Neural progenitor cell (in vitro differentiated cells): ENCODE results near the gene SCUBE3. TPM values are rescaled to one million over a fixed set of nuclear protein-coding genes. Genes with fewer than 3 reads are reported as not detected.
A peak's percentile ranks its signal among the peaks of the same experiment; 100 is the strongest.

Experiments
- DNase-seq: peaks from one replicate; pipeline ENCODE4 v3.0.0-alpha.2; 2016; ENCODE audit warnings: low spot score
- H2AFZ ChIP-seq: fragments of 200-600 bp; sonication (generic); replicated peaks from 2 replicates; pipeline ENCODE4 v1.6.1; 2016; ENCODE audit warnings: antibody characterized with exemption
- H3F3A ChIP-seq: fragments of 200-600 bp; sonication (generic); 2 replicates; pipeline ENCODE4 v1.6.1; 2016; ENCODE audit warnings: antibody characterized with exemption, low read depth
- H3K27ac ChIP-seq: fragments of 200-600 bp; sonication (generic); 2 replicates; pipeline ENCODE4 v1.5.1; 2016; ENCODE audit warnings: mild to moderate bottlenecking
- H3K27me3 ChIP-seq: fragments of 200-600 bp; sonication (generic); 2 replicates; pipeline ENCODE4 v1.6.1; 2016; ENCODE audit warnings: mild to moderate bottlenecking, moderate library complexity
- H3K36me3 ChIP-seq: fragments of 200-600 bp; sonication (generic); 2 replicates; pipeline ENCODE4 v1.5.1; 2016
- H3K4me1 ChIP-seq: fragments of 200-600 bp; sonication (generic); 2 replicates; pipeline ENCODE4 v1.6.1; 2016; ENCODE audit warnings: mixed run types
- H3K4me2 ChIP-seq: fragments of 200-600 bp; sonication (generic); 2 replicates; pipeline ENCODE4 v1.6.1; 2016
- H3K4me3 ChIP-seq: fragments of 200-600 bp; sonication (generic); 2 replicates; pipeline ENCODE4 v1.5.1; 2016
- H3K79me2 ChIP-seq: fragments of 200-600 bp; sonication (generic); 2 replicates; pipeline ENCODE4 v1.6.1; 2016; ENCODE audit warnings: low read depth
- H3K9ac ChIP-seq: fragments of 200-600 bp; sonication (generic); 2 replicates; pipeline ENCODE4 v1.6.1; 2016
- H3K9me3 ChIP-seq: fragments of 200-600 bp; sonication (generic); 2 replicates; pipeline ENCODE4 v1.5.1; 2016; ENCODE audit warnings: low read depth
- H4K20me1 ChIP-seq: fragments of 200-600 bp; sonication (generic); 2 replicates; pipeline ENCODE4 v1.6.1; 2016; ENCODE audit warnings: low read depth
- H3K27ac Mint-ChIP-seq: 3 replicates; pipeline ENCODE4 v1.8.0; 2021; ENCODE audit warnings: mixed read lengths
- H3K27me3 Mint-ChIP-seq: 2 replicates; pipeline ENCODE4 v1.8.0; 2022; ENCODE audit warnings: low read depth, mild to moderate bottlenecking, inconsistent platforms, moderate library complexity, mixed read lengths; ENCODE audit not compliant: insufficient read depth
- H3K36me3 Mint-ChIP-seq: 3 replicates; pipeline ENCODE4 v1.8.0; 2021; ENCODE audit warnings: mixed read lengths
- H3K4me1 Mint-ChIP-seq: 3 replicates; pipeline ENCODE4 v1.8.0; 2021; ENCODE audit warnings: mixed read lengths
- H3K4me3 Mint-ChIP-seq: 3 replicates; pipeline ENCODE4 v1.8.0; 2021; ENCODE audit warnings: mild to moderate bottlenecking, moderate library complexity, mixed read lengths
- H3K9me3 Mint-ChIP-seq: 3 replicates; pipeline ENCODE4 v1.8.0; 2020; ENCODE audit warnings: mixed read lengths
- CTCF ChIP-seq: fragments of 200-600 bp; sonication (generic); IDR thresholded peaks from 2 replicates; pipeline ENCODE4 v1.5.1; 2017; ENCODE audit warnings: antibody characterized with exemption, mild to moderate bottlenecking
- EZH2 ChIP-seq: fragments of 200-600 bp; sonication (generic); IDR thresholded peaks from 2 replicates; pipeline ENCODE4 v1.6.1; 2017; ENCODE audit warnings: antibody characterized with exemption, mild to moderate bottlenecking, moderate library complexity
- EZH2phosphoT487 ChIP-seq: fragments of 200-600 bp; sonication (generic); IDR thresholded peaks from 2 replicates; pipeline ENCODE4 v1.6.1; 2017; ENCODE audit warnings: antibody characterized with exemption
- total RNA-seq: library from RNA; depleted of rRNA; stranded (reverse); fragments of >200 nt; gene quantifications from 2 replicates; pipeline ENCODE4 v1.2.3, GENCODE V29; 2015; ENCODE audit warnings: low replicate concordance

Gene SCUBE3
- total RNA-seq, 1 donor from 2014 or later = 11.4 TPM

- H3K27ac Mint-ChIP-seq = no peak overlapping the region
- peaks cover 45% of the 10 kb centered on the region for H3K4me1 Mint-ChIP-seq
- Histone ChIP-seq H3K9ac (no peak overlapping the region), H3K27me3 (no peaks in the 10 kb centered on the region), H3F3A (peaks cover 7% of the 10 kb centered on the region), H3K36me3 (no peaks in the 10 kb centered on the region), H3K4me2 (no peak overlapping the region), H3K9me3 (no peaks in the 10 kb centered on the region), H3K4me3 (no peak overlapping the region), H2AFZ (no peak overlapping the region), H3K79me2 (no peaks in the 10 kb centered on the region), H3K4me1 (peaks cover 30% of the 10 kb centered on the region), H4K20me1 (no peaks in the 10 kb centered on the region), H3K27ac (no peak overlapping the region)
- peaks cover 5% of the 10 kb centered on the region for H3K9me3 Mint-ChIP-seq
- DNase-seq = no peak
- H3K4me3 Mint-ChIP-seq = no peak overlapping the region
- no peaks in the 10 kb centered on the region for H3K36me3 Mint-ChIP-seq
- H3K27me3 Mint-ChIP-seq = peaks cover 16% of the 10 kb centered on the region
- TF ChIP-seq EZH2 = no peak
- no peak for TF ChIP-seq EZH2phosphoT487
- no peak for TF ChIP-seq CTCF
These were observed 48.1 kb upstream of the SCUBE3 start for GRCh38 chr6:35165630-35166071.

GRCh38 chr6:35166116-35166515 is 47.6 kb upstream of the SCUBE3 start:
- Histone ChIP-seq H3K27me3 (no peaks in the 10 kb centered on the region), H3K4me3 (no peak overlapping the region), H3K4me2 (no peak overlapping the region), H3F3A (peaks cover 7% of the 10 kb centered on the region), H3K36me3 (no peaks in the 10 kb centered on the region), H3K9ac (no peak overlapping the region), H3K79me2 (no peaks in the 10 kb centered on the region), H3K4me1 (peaks cover 25% of the 10 kb centered on the region), H3K27ac (no peak overlapping the region), H2AFZ (no peak overlapping the region), H4K20me1 (no peaks in the 10 kb centered on the region), H3K9me3 (no peaks in the 10 kb centered on the region)
- Mint-ChIP-seq H3K4me1 (peaks cover 40% of the 10 kb centered on the region), H3K4me3 (no peak overlapping the region), H3K27ac (no peak overlapping the region), H3K27me3 (peaks cover 15% of the 10 kb centered on the region), H3K9me3 (peaks cover 5% of the 10 kb centered on the region), H3K36me3 (no peaks in the 10 kb centered on the region)
- DNase-seq = no peak
- no peak for TF ChIP-seq EZH2
- no peak for TF ChIP-seq CTCF
- no peak for TF ChIP-seq EZH2phosphoT487

GRCh38 chr6:35166520-35166919 is 47.2 kb upstream of the SCUBE3 start:
- H3K27ac ChIP-seq = no peak overlapping the region
- no peak overlapping the region for H3K4me2 ChIP-seq
- no peak overlapping the region for H2AFZ ChIP-seq
- Mint-ChIP-seq H3K9me3 (peaks cover 5% of the 10 kb centered on the region), H3K27ac (peak overlapping the region; percentile 83), H3K4me3 (no peak overlapping the region), H3K36me3 (no peaks in the 10 kb centered on the region), H3K27me3 (peaks cover 11% of the 10 kb centered on the region), H3K4me1 (peaks cover 36% of the 10 kb centered on the region)
- no peaks in the 10 kb centered on the region for H3K27me3 ChIP-seq
- H3F3A ChIP-seq = peaks cover 3% of the 10 kb centered on the region
- no peaks in the 10 kb centered on the region for H4K20me1 ChIP-seq
- no peak overlapping the region for H3K4me3 ChIP-seq
- no peak for TF ChIP-seq CTCF
- no peak for TF ChIP-seq EZH2phosphoT487
- no peak for TF ChIP-seq EZH2
- no peak overlapping the region for H3K9ac ChIP-seq
- H3K36me3 ChIP-seq = no peaks in the 10 kb centered on the region
- no peak for DNase-seq
- peaks cover 21% of the 10 kb centered on the region for H3K4me1 ChIP-seq
- H3K9me3 ChIP-seq = no peaks in the 10 kb centered on the region
- no peaks in the 10 kb centered on the region for H3K79me2 ChIP-seq
